CD4-positive, alpha-beta T cell treated with Interferon alpha-2 for 1 hour (primary cell): ENCODE data around the gene CUX1.
"Not testable (repeated sequence)": the region's sequence is repeated elsewhere in the genome, so short reads cannot be mapped to it uniquely, and the experiment has no call there.

ENCODE experiments used
- DNase-seq, 2 donors: peaks; one replicate each; pipeline ENCODE4 v3.0.0-alpha.2; 2020 to 2022

CUX1 gene

DNA sequence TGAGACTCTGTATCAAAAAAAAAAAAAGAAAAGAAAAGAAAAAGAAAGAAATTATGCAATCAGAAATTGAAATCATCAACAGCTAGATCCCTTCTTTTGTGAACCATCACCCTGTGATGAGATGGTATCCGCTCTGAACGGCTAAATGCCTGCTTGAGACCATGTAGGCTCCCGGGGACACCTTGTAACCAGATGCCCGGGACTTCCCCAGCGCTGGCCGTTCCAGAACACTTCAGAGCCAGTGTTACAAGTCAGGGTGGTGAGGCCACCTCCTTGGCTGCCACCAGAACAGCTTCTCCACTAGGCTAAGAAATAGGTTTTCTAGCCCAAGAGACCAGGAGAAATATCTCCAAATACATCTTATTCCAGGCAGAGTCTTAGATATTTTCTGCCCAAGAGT is 349.8 kb downstream of the CUX1 start:
- no peak for DNase-seq

DNA sequence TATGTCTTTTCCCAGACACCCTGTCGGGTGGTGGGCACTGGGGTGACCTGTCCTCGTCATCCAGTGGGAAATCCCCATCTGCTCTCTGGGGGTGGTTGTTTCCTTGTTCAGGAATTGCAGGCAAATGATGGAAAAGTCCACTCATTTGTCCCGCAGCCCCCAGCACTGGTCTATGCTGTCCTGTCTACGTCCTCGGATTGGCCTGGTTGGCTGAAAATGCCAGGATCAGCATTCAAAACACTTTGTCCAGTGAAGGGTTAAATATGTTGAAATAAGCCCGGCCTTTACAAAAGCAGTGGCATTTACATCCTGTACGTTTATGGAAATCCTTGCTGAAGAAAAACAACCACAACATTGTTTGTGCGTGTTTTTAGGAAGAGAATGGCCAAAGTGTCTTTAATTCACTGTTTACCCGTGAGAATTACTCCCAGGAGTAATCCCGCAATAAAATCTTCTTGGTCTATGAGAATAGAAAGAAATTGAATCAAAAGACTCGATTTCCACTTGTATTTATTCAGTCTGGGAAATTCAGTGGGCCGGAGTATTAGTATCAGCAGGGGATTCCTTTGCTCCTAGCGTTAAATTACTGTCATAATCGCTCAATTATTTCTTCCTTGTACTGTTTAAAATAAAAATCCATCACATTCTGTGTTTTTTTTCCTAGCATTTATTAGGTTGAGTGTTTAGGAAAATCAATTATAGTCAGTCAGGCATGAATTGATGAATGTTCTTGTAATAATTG is 352.4 kb downstream of the CUX1 start:
- no peak for DNase-seq

DNA sequence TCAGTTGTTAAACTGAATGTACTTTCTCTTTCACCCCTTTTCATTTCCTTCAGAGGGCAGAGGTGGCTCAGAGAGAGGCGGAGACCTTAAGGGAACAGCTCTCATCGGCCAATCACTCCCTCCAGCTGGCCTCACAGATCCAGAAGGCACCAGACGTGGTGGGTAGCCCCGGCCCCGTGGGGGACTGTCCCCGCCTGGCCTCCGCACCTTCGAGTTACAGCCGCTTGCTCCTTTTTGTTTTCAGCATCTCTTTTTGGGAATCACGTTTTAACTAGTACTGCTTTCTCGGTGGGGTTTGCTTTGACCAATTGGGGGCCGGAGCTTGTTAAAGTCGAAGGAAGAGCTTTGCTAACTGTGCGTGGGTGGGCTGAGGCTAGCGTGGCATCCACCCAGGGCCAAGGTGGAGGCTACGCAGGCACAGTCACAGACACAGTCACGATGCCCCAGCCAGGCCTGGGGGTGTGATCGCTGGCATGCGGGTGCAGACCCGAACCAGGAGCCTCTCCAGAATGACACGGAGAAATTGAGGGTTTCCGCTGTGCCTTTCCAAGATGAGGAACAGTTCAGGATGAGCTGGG is 353.1 kb downstream of the CUX1 start:
- no peak for DNase-seq

- DNase-seq = no peak
Measured at GRCh38 chr7:102173669-102174068, 356.2 kb downstream of the CUX1 start.

GRCh38 chr7:102175423-102176170 is 358.2 kb downstream of the CUX1 start:
- no peak for DNase-seq

DNA sequence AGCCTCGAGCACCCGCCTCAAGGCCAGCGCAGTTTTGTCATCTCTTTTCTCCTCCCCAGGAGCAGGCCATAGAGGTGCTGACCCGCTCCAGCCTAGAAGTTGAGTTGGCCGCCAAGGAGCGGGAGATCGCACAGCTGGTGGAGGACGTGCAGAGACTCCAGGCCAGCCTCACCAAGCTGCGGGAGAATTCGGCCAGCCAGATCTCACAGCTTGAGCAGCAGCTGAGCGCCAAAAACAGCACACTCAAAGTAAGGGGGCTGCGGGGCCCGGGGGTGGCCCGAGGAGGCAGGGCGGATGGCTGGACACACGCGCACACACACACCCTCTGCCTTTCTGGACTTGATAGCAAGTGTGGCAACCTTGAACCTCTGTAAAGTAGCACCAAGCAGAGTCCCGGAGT is 361.0 kb downstream of the CUX1 start:
- DNase-seq = no peak

DNA sequence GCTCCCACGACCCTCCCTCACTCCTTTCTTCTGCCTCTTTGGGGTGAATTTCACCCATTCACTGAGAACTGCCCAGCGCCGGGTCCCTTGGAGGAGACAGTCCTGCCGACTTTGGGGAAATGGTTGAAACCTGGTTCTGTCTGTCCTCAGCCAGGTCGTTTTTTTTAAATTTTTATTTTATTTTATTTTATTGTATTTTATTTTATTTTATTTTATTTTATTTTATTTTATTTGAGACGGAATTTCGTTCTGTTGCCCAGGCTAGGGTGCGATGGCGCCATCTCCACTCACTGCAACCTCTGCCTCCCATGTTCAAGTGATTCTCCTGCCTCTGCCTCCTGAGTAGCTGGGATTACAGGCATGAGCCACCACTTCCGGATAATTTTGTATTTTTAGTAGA is 363.3 kb downstream of the CUX1 start:
- DNase-seq = no peak

GRCh38 chr7:102181517-102181916 is 364.1 kb downstream of the CUX1 start:
- no peak for DNase-seq

- DNase-seq = no peak
Measured at GRCh38 chr7:102182016-102182415, 364.6 kb downstream of the CUX1 start.

DNA sequence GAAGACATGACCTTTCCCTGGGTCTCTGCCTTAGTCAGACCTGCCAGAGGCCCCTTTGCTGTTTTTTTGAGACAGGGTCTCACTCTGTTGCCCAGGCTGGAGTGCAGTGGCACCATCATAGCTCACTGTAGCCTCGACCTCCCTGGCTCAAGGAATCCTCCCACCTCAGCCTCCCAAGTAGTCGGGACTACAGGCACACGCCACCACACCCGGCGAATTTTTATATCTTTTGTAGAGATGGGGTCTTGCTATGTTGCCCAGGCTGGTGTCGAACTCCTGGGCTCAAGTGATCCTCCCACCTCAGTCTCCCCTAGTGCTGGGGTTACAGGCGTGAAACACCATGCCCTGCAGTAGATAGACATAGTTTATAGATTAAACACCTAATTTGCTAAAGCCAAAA is 366.4 kb downstream of the CUX1 start:
- not testable (repeated sequence) for DNase-seq

- DNase-seq = no peak
Measured at GRCh38 chr7:102184303-102184702, 366.9 kb downstream of the CUX1 start.

- DNase-seq = no peak
Measured at GRCh38 chr7:102185796-102186195, 368.4 kb downstream of the CUX1 start.

DNA sequence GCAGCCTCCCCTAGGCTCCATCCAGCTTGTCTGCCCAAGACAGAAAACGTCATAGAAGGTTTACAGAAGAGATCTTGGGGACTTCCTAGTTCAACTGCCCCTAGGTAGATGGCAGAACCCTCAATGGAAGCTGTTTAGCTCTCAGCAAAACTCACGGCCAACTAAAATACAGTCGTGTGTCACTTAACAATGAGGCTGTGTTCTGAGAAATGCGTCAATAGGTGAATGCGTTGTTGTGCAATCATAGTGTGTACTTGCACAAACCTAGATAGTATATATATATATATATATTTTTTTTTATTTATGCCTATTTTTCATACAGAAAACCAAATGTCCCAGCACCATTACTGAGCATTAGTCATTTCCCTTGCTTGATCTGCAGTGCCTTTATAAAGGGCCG is 368.9 kb downstream of the CUX1 start:
- no peak for DNase-seq

- DNase-seq = no peak
Measured at GRCh38 chr7:102188746-102189145, 371.3 kb downstream of the CUX1 start.

GRCh38 chr7:102189756-102190155 is 372.3 kb downstream of the CUX1 start:
- no peak for DNase-seq

- no peak for DNase-seq
Measured at GRCh38 chr7:102190776-102191350, 373.4 kb downstream of the CUX1 start.

GRCh38 chr7:102191556-102192379 is 374.3 kb downstream of the CUX1 start:
- no peak for DNase-seq

DNA sequence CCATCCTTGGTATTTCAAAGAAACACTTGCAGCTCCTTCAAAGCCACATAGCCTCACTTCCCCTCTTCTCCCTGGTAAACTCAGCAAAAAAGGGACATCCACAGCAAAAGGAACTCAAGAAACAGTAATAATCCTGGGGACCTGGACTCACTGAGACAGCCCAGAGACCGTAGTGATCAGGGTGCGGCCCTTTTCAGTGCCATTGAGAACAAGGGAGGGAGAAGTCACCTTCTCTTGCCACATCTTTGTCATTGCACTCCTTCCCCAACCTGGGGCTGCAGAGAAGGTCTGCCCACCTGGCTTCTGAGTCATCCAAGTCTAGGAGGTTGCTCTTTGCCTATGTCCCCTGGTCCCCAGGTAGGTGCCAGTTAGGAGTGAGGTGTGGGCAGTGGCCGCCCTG is 375.4 kb downstream of the CUX1 start:
- DNase-seq = no peak

DNA sequence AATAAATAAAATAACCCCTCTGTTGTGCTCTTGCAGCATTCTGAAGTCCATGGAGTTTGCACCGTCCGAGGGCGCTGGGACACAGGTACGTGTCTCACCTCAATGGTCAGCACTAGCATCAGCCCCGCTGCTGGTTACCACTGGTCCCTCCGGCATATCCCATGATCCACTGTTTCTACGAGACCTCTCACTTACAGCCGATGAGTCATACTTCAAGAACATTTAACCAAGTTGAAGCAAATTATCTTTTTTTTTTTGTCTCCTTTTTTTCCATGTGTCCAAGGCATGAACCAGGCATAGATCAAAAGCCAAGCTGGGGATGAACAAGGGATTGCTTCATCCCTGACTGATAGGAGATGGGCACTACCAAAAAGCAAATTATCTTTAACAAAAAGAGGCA is 376.4 kb downstream of the CUX1 start:
- DNase-seq = no peak

- no peak for DNase-seq
Measured at GRCh38 chr7:102195361-102195760, 377.9 kb downstream of the CUX1 start.

GRCh38 chr7:102196028-102196427 is 378.6 kb downstream of the CUX1 start:
- no peak for DNase-seq

GRCh38 chr7:102197161-102197560 is 379.7 kb downstream of the CUX1 start:
- DNase-seq = no peak

GRCh38 chr7:102197599-102197998 is 380.2 kb downstream of the CUX1 start:
- no peak for DNase-seq
